HPDE6-E6E7 (cell line): Measurements from ENCODE around the gene RSU1.
"Not testable (repeated sequence)": the region's sequence is repeated elsewhere in the genome, so short reads cannot be mapped to it uniquely, and the experiment has no call there.

Experiments used
- DNase-seq: peaks from one replicate; pipeline ENCODE4 v3.0.0; 2011; ENCODE audit warnings: missing footprints; ENCODE audit errors: extremely low spot score

Gene RSU1

DNA sequence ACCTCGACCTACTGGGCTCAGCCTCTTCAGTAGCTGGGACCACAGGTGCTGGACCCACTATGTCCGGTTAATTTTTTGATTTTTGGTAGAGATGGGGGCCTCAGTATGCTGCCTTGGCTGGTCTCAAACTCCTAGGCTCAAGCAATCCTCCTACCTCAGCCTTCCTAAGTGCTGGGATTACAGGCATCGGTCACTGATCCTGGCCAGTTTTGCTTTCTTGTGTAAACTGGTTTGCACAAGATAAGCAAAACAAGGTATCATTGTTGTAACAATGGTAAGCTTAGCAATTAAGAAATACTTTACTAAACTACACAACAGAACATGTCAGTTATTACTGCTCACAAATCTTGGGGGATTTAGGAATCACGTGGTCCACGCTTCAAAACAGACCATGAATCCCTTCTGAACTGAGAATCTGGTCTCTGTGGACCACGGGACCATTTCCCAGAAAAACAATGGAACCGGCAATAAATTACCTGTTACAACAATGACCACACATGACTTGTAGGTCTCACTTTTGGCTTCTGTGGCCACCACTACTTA lies 36.8 kb downstream of the RSU1 start:
- no peak for DNase-seq

GRCh38 chr10:16779384-16779915 lies 37.8 kb downstream of the RSU1 start:
- DNase-seq = no peak

DNA sequence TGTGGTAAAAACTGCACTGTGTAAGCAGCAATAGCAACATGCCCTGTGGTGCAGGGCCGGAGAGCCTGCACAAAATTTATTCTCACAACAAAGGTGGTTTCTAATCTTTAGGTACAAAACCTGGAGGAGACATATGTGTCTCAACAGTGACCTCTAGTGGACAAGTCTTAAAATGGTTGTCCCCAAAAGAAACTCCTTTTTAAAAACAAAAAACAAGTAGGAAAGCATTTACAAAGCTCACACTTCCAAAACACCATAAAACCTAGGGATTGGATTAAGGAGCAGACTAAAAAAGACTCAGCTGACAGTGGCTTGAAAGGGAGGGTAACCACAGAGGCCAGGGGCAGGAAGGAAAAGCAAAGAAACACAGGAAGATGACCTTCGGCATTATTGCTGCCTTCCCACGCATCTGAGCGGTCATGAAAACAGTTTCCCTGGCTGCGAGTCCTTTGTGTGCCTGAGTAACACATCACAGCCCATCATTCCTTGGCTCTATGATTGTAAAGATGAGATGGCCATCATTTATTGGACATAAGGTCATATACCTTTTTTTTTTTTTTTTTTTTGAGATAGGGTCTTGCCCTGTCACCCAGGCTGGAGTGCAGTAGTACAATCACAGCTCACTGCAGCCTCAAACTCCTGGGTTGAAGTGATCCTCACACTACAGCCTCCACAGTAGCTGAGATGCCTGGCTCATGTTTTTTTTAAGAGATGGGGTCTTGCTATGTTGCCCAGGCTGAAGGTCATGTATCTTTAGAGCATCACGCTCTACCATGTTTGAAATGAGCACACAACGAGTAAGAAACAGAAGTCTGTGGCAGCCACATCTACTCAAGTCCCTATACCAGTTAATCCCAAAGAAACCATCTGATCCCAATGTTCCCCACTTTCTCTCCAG lies 39.5 kb downstream of the RSU1 start:
- peak; percentile 6 for DNase-seq

GRCh38 chr10:16776896-16777295 lies 40.3 kb downstream of the RSU1 start:
- no peak for DNase-seq

GRCh38 chr10:16773334-16773733 lies 43.9 kb downstream of the RSU1 start:
- no peak for DNase-seq

- no peak for DNase-seq
Measured at GRCh38 chr10:16770670-16771069, 46.6 kb downstream of the RSU1 start.

DNA sequence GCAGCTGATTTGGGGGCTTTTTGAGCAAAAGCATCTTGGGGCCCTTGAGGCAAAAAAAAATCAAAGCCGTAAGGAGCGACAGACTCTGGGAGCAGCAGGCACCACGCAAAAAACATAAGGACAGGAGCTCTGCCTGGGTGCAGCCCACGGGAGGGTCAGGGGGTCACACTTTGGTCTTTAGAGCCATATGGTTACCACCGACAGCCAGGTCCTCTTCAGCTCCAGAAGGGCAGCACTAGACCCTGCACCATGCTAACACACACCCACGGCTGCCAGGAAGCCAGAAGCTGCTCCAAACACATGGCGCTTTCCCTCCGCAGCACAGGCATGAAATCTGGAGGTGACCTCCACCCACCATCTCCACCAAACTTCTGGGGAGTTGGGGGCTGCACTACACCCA lies 47.1 kb downstream of the RSU1 start:
- DNase-seq = no peak

GRCh38 chr10:16769331-16769730 lies 47.9 kb downstream of the RSU1 start:
- no peak for DNase-seq

DNA sequence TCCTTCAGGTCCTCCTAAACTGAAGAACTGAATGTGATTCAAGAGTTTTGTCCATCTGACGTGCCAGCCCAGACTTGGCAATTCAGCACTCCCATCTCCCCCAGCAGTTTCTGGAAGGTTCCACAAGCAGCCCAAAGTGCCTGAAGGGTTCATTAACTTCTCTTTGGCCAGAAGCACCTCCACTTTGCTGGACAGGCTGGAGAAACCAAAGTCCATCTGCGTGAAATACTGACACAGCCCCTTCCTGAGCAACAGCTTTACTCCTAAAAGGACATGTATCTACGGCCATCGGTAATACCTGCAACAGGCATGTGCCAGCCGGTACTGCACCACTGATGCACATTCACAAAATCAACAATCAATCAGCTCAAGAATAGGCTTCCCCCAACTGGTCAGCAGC lies 48.5 kb downstream of the RSU1 start:
- DNase-seq = no peak

- no peak for DNase-seq
Measured at GRCh38 chr10:16765509-16766375, 51.5 kb downstream of the RSU1 start.

DNA sequence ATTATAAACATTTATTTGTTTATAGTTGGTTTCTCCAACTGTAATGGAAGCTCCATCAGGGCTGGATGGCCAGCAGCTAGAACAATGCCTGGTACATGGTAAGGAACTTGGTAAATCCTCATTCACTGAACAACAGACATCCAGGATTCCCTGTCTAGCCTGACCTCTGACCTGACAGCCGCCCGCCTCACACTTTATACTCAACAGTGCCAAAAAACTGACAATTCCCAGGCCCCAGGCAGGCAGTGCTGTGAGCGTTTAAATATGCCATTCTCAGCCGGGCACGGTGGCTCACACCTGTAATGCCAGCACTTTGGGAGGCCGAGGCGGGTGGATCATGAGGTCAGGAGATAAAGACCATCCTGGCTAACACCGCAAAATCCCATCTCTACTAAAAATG lies 55.9 kb downstream of the RSU1 start:
- DNase-seq = no peak

GRCh38 chr10:16756561-16757221 lies 60.5 kb downstream of the RSU1 start:
- DNase-seq = no peak

DNA sequence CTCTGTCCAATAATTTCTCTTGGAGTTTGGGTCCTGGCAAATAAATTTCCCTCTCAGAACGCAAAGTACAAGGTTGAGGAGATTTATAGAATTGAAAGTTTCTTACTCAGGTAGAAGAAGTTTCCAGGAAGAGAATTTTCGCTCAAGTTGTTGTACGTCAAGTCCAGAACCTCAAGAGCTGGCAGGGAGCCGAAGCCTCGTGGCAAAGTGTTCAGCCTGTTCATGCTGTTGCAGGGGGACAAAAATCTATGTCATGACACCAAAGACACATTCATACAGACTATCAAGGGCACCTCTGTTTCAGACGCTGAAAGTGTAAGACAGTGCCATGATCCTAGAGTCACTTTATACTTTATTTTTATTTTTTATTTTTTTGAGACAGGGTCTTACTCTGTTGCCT lies 62.5 kb downstream of the RSU1 start:
- no peak for DNase-seq

DNA sequence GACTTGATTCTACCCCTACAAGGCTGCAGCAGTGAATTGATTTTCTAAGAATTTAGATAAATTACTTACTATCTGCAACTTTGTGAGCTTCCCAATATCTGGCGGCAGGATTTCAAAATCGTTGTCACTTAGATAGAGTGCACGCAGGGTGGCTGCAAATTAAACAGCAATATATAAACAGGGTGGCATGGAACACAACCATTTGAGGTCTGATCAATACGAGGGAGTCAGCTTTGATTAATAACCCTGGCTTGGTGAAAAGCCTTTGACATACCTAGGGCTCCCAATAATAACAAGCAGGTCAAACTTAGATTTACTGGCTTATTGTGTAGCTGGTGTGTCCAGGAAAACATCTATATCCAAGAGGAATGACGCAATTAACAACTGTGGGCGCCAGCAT lies 64.4 kb downstream of the RSU1 start:
- DNase-seq = not testable (repeated sequence)

DNA sequence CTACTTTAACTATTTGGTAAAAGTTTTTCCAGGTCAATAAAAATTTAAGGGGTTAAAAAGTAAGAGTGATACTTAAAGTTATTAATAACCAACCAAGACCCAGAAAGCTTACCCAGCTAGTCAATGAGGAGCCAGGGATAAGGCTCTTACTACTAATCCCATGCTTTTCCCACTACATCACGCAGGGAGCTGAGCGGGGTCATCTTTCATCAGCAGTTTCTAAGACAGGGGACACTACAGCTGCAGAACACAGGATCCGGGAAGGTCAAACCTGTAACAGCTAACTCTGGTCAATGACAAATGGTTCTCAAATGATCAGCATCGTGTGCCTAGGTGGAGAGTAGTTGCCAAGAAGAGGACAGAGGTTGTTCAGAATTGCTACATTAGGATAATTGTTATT lies 65.1 kb downstream of the RSU1 start:
- DNase-seq = no peak

- no peak for DNase-seq
Measured at GRCh38 chr10:16751244-16751643, 66.0 kb downstream of the RSU1 start.

DNA sequence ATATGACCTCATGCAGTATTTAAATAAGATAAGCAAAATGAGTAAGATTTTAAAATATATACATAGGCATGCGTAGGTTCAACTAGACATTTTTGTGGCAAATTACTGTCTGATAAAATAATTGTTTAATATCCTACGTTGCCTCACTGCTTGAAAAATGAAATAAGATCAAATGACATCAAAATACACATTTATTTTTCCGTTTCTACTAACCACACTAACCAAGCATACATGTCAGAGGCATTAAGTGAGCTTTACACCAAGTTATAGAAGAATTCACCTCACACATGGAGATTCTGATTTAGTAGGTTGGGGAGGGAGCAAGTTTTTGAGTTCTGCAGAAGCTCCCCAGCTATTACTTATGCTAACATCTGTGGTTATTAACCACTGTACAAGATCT lies 66.8 kb downstream of the RSU1 start:
- DNase-seq = no peak

DNA sequence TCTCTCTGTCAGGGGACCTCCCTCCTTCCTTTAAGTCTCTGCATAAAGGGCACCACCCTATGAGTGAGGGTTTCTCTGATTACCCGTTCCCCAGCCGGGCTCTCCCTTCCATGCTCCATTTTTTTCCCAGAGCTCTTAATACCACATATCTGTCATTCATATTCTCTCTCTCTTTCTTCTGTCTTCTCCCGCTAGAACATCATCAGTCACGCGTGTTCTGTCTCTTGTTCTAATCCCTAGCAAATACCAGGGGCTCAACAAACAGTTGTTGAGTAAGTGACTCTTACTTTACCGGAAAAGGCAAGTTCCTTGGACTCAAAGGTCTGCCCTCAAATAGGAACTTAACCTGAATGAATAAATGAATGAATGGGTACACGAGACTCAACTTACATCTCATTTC lies 68.5 kb downstream of the RSU1 start:
- no peak for DNase-seq

- DNase-seq = no peak
Measured at GRCh38 chr10:16746856-16747255, 70.4 kb downstream of the RSU1 start.

- no peak for DNase-seq
Measured at GRCh38 chr10:16745061-16745460, 72.2 kb downstream of the RSU1 start.

- no peak for DNase-seq
Measured at GRCh38 chr10:16742165-16742960, 74.9 kb downstream of the RSU1 start.
